ENCODE data around the gene ZNF428. TPM values are rescaled to one million over a fixed set of nuclear protein-coding genes. Genes with fewer than 3 reads are reported as not detected.
"Not testable (repeated sequence)": the region's sequence is repeated elsewhere in the genome, so short reads cannot be mapped to it uniquely, and the experiment has no call there.

ZNF428 gene
- polyA plus RNA-seq, 3 donors, result 3.8 to 5.6 (median 3.9) TPM

- Histone ChIP-seq H3K36me3 (replicated peaks in 1 of 2; ENCODE audit: control insufficient read depth in 1 of 2, insufficient read depth in 2 of 2, low read length in 2 of 2) (no peaks in the 10 kb centered on the region), H3K4me2 (replicated peaks; ENCODE audit: extremely low read depth, low read length, poor library complexity, severe bottlenecking) (no peak overlapping the region), H3K27ac (ENCODE audit: low read depth in 1 of 2, low read length in 2 of 2) (no peak overlapping the region), H3K9ac (ENCODE audit: insufficient read depth, low read length, poor library complexity, severe bottlenecking) (no peak overlapping the region), H3K79me2 (ENCODE audit: insufficient read depth, low read length) (no peaks in the 10 kb centered on the region), H3K4me1 (ENCODE audit: control insufficient read depth in 1 of 2, insufficient read depth in 2 of 2, low read length in 2 of 2) (peaks cover 6 to 7% of the 10 kb centered on the region in 2 donors), H3K27me3 (ENCODE audit: control insufficient read depth in 2 of 2, insufficient read depth in 2 of 2, low read length in 2 of 2) (peaks cover 33 to 59% of the 10 kb centered on the region in 2 donors), H3K9me3 (replicated peaks in 1 of 2; ENCODE audit: control insufficient read depth in 1 of 2, insufficient read depth in 1 of 2, low read length in 2 of 2) (peaks cover 0 to 14% of the 10 kb centered on the region in 2 donors), H2AFZ (ENCODE audit: insufficient read depth, low read depth, low read length, poor library complexity, severe bottlenecking) (no peak overlapping the region), H4K20me1 (ENCODE audit: insufficient read depth, low read length) (no peaks in the 10 kb centered on the region), H3K4me3 (replicated peaks in 1 of 3; ENCODE audit: low read depth in 2 of 3, low read length in 3 of 3) (no peak overlapping the region)
- no peak for DNase-seq
- Mint-ChIP-seq H3K27me3 (ENCODE audit: low read depth in 3 of 3) (peaks cover 47 to 72% (median 60%) of the 10 kb centered on the region in 3 donors), H3K4me3 (no peak overlapping the region), H3K9me3 (peaks cover 0 to 23% (median 11%) of the 10 kb centered on the region in 7 donors), H3K4me1 (peaks cover 17% of the 10 kb centered on the region), H3K27ac (no peak overlapping the region), H3K36me3 (peaks cover 8 to 12% of the 10 kb centered on the region in 2 donors)
- TF ChIP-seq CTCF (IDR thresholded peaks at IDR 0.05), result no peak
- intact Hi-C loops (cut with micrococcal nuclease), result no loop called here
- 86% methylated on average over 6 of the region's 14 CpGs for WGBS (ENCODE audit: insufficient coverage)
Measured at GRCh38 chr19:43636121-43636683, 16.8 kb upstream of the ZNF428 start.

DNA sequence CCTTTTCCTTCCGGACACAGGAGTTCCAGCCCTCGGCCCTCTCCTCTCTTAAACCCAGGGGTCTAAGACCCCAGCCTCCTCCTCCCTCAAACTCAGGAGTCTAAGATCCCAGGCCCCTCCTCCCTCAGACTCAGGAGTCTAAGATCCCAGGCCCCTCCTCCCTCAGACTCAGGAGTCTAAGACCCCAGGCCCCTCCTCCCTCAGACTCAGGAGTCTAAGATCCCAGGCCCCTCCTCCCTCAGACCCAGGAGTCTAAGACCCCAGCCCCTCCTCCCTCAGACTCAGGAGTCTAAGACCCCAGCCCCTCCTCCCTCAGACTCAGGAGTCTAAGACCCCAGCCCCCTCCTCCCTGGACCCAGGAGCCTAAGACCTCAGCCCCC, 16.1 kb upstream of the ZNF428 start:
- H3K4me3 ChIP-seq (replicated peaks in 1 of 3; ENCODE audit: low read depth in 2 of 3, low read length in 3 of 3); intact Hi-C loops (cut with micrococcal nuclease); H3K4me1 ChIP-seq (ENCODE audit: control insufficient read depth in 1 of 2, insufficient read depth in 2 of 2, low read length in 2 of 2); H3K27ac ChIP-seq (ENCODE audit: low read depth in 1 of 2, low read length in 2 of 2); H3K9ac ChIP-seq (ENCODE audit: insufficient read depth, low read length, poor library complexity, severe bottlenecking); H2AFZ ChIP-seq (ENCODE audit: insufficient read depth, low read depth, low read length, poor library complexity, severe bottlenecking); DNase-seq; H3K79me2 ChIP-seq (ENCODE audit: insufficient read depth, low read length); H3K36me3 ChIP-seq (replicated peaks in 1 of 2; ENCODE audit: control insufficient read depth in 1 of 2, insufficient read depth in 2 of 2, low read length in 2 of 2); H3K27ac Mint-ChIP-seq; H3K4me2 ChIP-seq (replicated peaks; ENCODE audit: extremely low read depth, low read length, poor library complexity, severe bottlenecking); H3K4me3 Mint-ChIP-seq; H4K20me1 ChIP-seq (ENCODE audit: insufficient read depth, low read length): not testable (repeated sequence)
- H3K9me3 Mint-ChIP-seq, result peaks cover 0 to 22% (median 10%) of the 10 kb centered on the region in 7 donors
- H3K36me3 Mint-ChIP-seq, result peaks cover 8 to 11% of the 10 kb centered on the region in 2 donors
- WGBS (ENCODE audit: insufficient coverage), result 82% methylated on average over 2 of the region's 2 CpGs
- Histone ChIP-seq H3K9me3 (replicated peaks in 1 of 2; ENCODE audit: control insufficient read depth in 1 of 2, insufficient read depth in 1 of 2, low read length in 2 of 2) (peaks cover 0 to 12% of the 10 kb centered on the region in 2 donors), H3K27me3 (ENCODE audit: control insufficient read depth in 2 of 2, insufficient read depth in 2 of 2, low read length in 2 of 2) (peaks cover 28 to 53% of the 10 kb centered on the region in 2 donors)
- peaks cover 17% of the 10 kb centered on the region for H3K4me1 Mint-ChIP-seq
- peaks cover 42 to 68% (median 53%) of the 10 kb centered on the region in 3 donors for H3K27me3 Mint-ChIP-seq (ENCODE audit: low read depth in 3 of 3)
